Loucy (cell line): ENCODE results near the gene ARID1B.

Experiments
- CTCF ChIP-seq: fragments of 200-600 bp; sonication (generic); conservative IDR thresholded peaks from 2 replicates; pipeline ENCODE4 v1.5.1; 2014; ENCODE audit warnings: mild to moderate bottlenecking, antibody characterized with exemption, low read length
- EZH2phosphoT487 ChIP-seq: fragments of 200-600 bp; IDR thresholded peaks from 2 replicates; pipeline ENCODE4 v1.6.1; 2018; ENCODE audit warnings: antibody characterized with exemption, mild to moderate bottlenecking, moderate library complexity, borderline replicate concordance

GRCh38 chr6:157251586-157252247, 474.5 kb downstream of the ARID1B start:
- no peak for TF ChIP-seq CTCF
- no peak for TF ChIP-seq EZH2phosphoT487
